CD14-positive monocyte (primary cell): ENCODE measurements around the gene CNPPD1. TPM values are rescaled to one million over a fixed set of nuclear protein-coding genes. Genes with fewer than 3 reads are reported as not detected.

Source experiments
- DNase-seq, 3 donors: peaks; one replicate each; pipeline ENCODE4 v3.0.0-alpha.2; 2011 to 2022
- H2AFZ ChIP-seq: 2 replicates; pipeline ENCODE4 v1.6.0; 2012; ENCODE audit warnings: mild to moderate bottlenecking, low read depth, low read length, inconsistent platforms; ENCODE audit not compliant: insufficient read depth, poor library complexity, severe bottlenecking
- H3K27ac ChIP-seq, 2 donors: 1 replicate in 1 of 2; 2 replicates in 1 of 2; pipeline ENCODE4 v1.5.1; 2012 to 2013; ENCODE audit warnings: low read length in 2 of 2, control low read depth in 1 of 2, inconsistent platforms in 1 of 2, low read depth in 1 of 2, mild to moderate bottlenecking in 1 of 2
- H3K27me3 ChIP-seq, 2 donors: one replicate each; pipeline versions ENCODE4 v1.6.0 to v1.6.1; 2011 to 2013; ENCODE audit warnings: low read length in 2 of 2; ENCODE audit not compliant: control insufficient read depth in 2 of 2, insufficient read depth in 2 of 2
- H3K36me3 ChIP-seq, 2 donors: replicated peaks in 1 of 2; 1 replicate in 1 of 2; 2 replicates in 1 of 2; pipeline versions ENCODE4 v1.5.1 to v1.6.1; 2012 to 2013; ENCODE audit warnings: low read length in 2 of 2, control low read depth in 1 of 2, inconsistent platforms in 1 of 2, mild to moderate bottlenecking in 1 of 2; ENCODE audit not compliant: insufficient read depth in 2 of 2, control insufficient read depth in 1 of 2
- H3K4me1 ChIP-seq, 2 donors: 1 replicate in 1 of 2; 2 replicates in 1 of 2; pipeline versions ENCODE4 v1.5.1 to v1.6.1; 2012 to 2013; ENCODE audit warnings: low read length in 2 of 2, control low read depth in 1 of 2, inconsistent platforms in 1 of 2, mild to moderate bottlenecking in 1 of 2, moderate library complexity in 1 of 2; ENCODE audit not compliant: insufficient read depth in 2 of 2, control insufficient read depth in 1 of 2
- H3K4me2 ChIP-seq: replicated peaks from 2 replicates; pipeline ENCODE3; 2012; ENCODE audit warnings: low read length, moderate library complexity, mild to moderate bottlenecking; ENCODE audit not compliant: poor library complexity, severe bottlenecking; ENCODE audit errors: extremely low read depth
- H3K4me3 ChIP-seq, 3 experiments: fragments of 200-600 bp in 1 of 3; sonication (generic) in 1 of 3; replicated peaks in 1 of 3; 1 replicate in 2 of 3; 2 replicates in 1 of 3; pipeline ENCODE4 v1.5.1; 2011 to 2013; ENCODE audit warnings: low read length in 3 of 3, mild to moderate bottlenecking in 3 of 3, control low read depth in 2 of 3, low read depth in 2 of 3, inconsistent platforms in 1 of 3, moderate library complexity in 1 of 3
- H3K79me2 ChIP-seq: 2 replicates; pipeline ENCODE4 v1.6.0; 2012; ENCODE audit warnings: mild to moderate bottlenecking, control low read depth, inconsistent platforms, low read length, moderate library complexity; ENCODE audit not compliant: insufficient read depth
- H3K9ac ChIP-seq: 2 replicates; pipeline ENCODE4 v1.6.0; 2017; ENCODE audit warnings: low read length, mild to moderate bottlenecking; ENCODE audit not compliant: insufficient read depth, poor library complexity, severe bottlenecking
- H3K9me3 ChIP-seq, 2 donors: replicated peaks in 1 of 2; 1 replicate in 1 of 2; 2 replicates in 1 of 2; pipeline versions ENCODE4 v1.5.1 to v1.6.1; 2012 to 2013; ENCODE audit warnings: low read length in 2 of 2, control low read depth in 1 of 2; ENCODE audit not compliant: control insufficient read depth in 1 of 2, insufficient read depth in 1 of 2
- H4K20me1 ChIP-seq: 2 replicates; pipeline ENCODE4 v1.6.0; 2012; ENCODE audit warnings: mild to moderate bottlenecking, low read length, control low read depth, moderate library complexity; ENCODE audit not compliant: insufficient read depth
- H3K27ac Mint-ChIP-seq, 7 donors: one replicate each; pipeline ENCODE4 v1.8.0; 2020; ENCODE audit warnings: mild to moderate bottlenecking in 7 of 7, mixed read lengths in 7 of 7, moderate library complexity in 6 of 7, inconsistent platforms in 2 of 7
- H3K27me3 Mint-ChIP-seq, 3 donors: one replicate each; pipeline ENCODE4 v1.8.0; 2021 to 2022; ENCODE audit warnings: low read depth in 3 of 3, mild to moderate bottlenecking in 3 of 3, mixed read lengths in 3 of 3, moderate library complexity in 3 of 3, inconsistent platforms in 1 of 3
- H3K36me3 Mint-ChIP-seq, 2 donors: one replicate each; pipeline ENCODE4 v1.8.0; 2020; ENCODE audit warnings: mixed read lengths in 2 of 2, inconsistent platforms in 1 of 2, mild to moderate bottlenecking in 1 of 2
- H3K4me1 Mint-ChIP-seq: one replicate; pipeline ENCODE4 v1.8.0; 2020; ENCODE audit warnings: mild to moderate bottlenecking, mixed read lengths
- H3K4me3 Mint-ChIP-seq, 2 donors: one replicate each; pipeline ENCODE4 v1.8.0; 2020; ENCODE audit warnings: mild to moderate bottlenecking in 2 of 2, mixed read lengths in 2 of 2, moderate library complexity in 1 of 2
- H3K9me3 Mint-ChIP-seq, 7 donors: one replicate each; pipeline ENCODE4 v1.8.0; 2020 to 2022; ENCODE audit warnings: mixed read lengths in 7 of 7, mild to moderate bottlenecking in 6 of 7, moderate library complexity in 6 of 7, inconsistent platforms in 2 of 7
- CTCF ChIP-seq: fragments of 200-600 bp; IDR thresholded peaks from one replicate; pipeline ENCODE4 v1.8.0; 2022; ENCODE audit warnings: antibody characterized with exemption, mild to moderate bottlenecking
- WGBS: methylation state at CpG from one replicate; pipeline ENCODE4 v1.1.5; 2013; ENCODE audit warnings: missing lambda C conversion rate; ENCODE audit not compliant: insufficient coverage; 5-methylcytosine and 5-hydroxymethylcytosine counted together
- intact Hi-C, 2 donors: fragments of 100-400 bp; cut with micrococcal nuclease; formaldehyde crosslinking; loops; one replicate each; pipeline versions ENCODE4 v1.15.0 to v1.15.1; 2023
- polyA plus RNA-seq, 3 donors: library from polyadenylated mRNA; depleted of rRNA in 1 of 3; unstranded in 2 of 3; stranded (reverse) in 1 of 3; fragments of 300-500 nt in 2 of 3; fragments of >200 nt in 1 of 3; fragmentation: Illumina TruSeq in 2 of 3; gene quantifications; 1 replicate in 2 of 3; 2 replicates in 1 of 3; pipeline ENCODE4 v1.2.3, GENCODE V29; 2012 to 2021

The CNPPD1 gene
- polyA plus RNA-seq, 3 donors, result 68.8 to 109 (median 71.3) TPM

- 71% methylated on average over 1 of the region's 2 CpGs for WGBS
- Histone ChIP-seq H3K4me2 (no peak overlapping the region), H3K4me3 (no peak overlapping the region), H3K27me3 (no peaks in the 10 kb centered on the region), H3K4me1 (no peaks in the 10 kb centered on the region), H3K9me3 (no peaks in the 10 kb centered on the region), H3K36me3 (no peaks in the 10 kb centered on the region), H4K20me1 (peaks cover 38% of the 10 kb centered on the region), H2AFZ (no peak overlapping the region), H3K27ac (no peak overlapping the region), H3K9ac (no peak overlapping the region), H3K79me2 (no peaks in the 10 kb centered on the region)
- Mint-ChIP-seq H3K4me3 (no peak overlapping the region), H3K36me3 (peaks cover 15 to 26% of the 10 kb centered on the region in 2 donors), H3K4me1 (peaks cover 9% of the 10 kb centered on the region), H3K27ac (no peak overlapping the region), H3K27me3 (peaks cover 0 to 2% (median 1%) of the 10 kb centered on the region in 3 donors), H3K9me3 (peaks cover 0 to 2% (median 0%) of the 10 kb centered on the region in 7 donors)
- no peak for TF ChIP-seq CTCF
- DNase-seq, result no peak
- intact Hi-C loops, result no loop called here
Measured at GRCh38 chr2:219127037-219127635, 49.6 kb downstream of the CNPPD1 start.

- no peak for DNase-seq
- Mint-ChIP-seq H3K4me3 (no peak overlapping the region), H3K9me3 (peaks cover 0 to 2% (median 0%) of the 10 kb centered on the region in 7 donors), H3K36me3 (peaks cover 15 to 26% of the 10 kb centered on the region in 2 donors), H3K27ac (peak overlapping the region in 1 of 7 donors; percentile 5), H3K4me1 (peaks cover 9% of the 10 kb centered on the region), H3K27me3 (peaks cover 0 to 2% (median 1%) of the 10 kb centered on the region in 3 donors)
- Histone ChIP-seq H3K9ac (no peak overlapping the region), H3K27me3 (no peaks in the 10 kb centered on the region), H3K4me2 (no peak overlapping the region), H3K9me3 (no peaks in the 10 kb centered on the region), H3K36me3 (no peaks in the 10 kb centered on the region), H3K79me2 (no peaks in the 10 kb centered on the region), H4K20me1 (peaks cover 38% of the 10 kb centered on the region), H3K4me1 (no peaks in the 10 kb centered on the region), H3K4me3 (no peak overlapping the region), H3K27ac (no peak overlapping the region), H2AFZ (no peak overlapping the region)
- WGBS, result 96% methylated on average over 2 of the region's 3 CpGs
- TF ChIP-seq CTCF, result no peak
- intact Hi-C loops, result no loop called here
Measured at GRCh38 chr2:219126555-219126954, 50.2 kb downstream of the CNPPD1 start.
